GM19025 (cell line): ENCODE results near the gene HMGCR.

Experiments used
- ATAC-seq: cut with Tn5 transposase; IDR thresholded peaks from one replicate; pipeline ENCODE4 v1.9.1; 2021; ENCODE audit warnings: mild to moderate bottlenecking, low read depth, moderate library complexity; ENCODE audit not compliant: unreplicated experiment

HMGCR gene

GRCh38 chr5:75374394-75374814 lies 37.4 kb downstream of the HMGCR start:
- ATAC-seq: no peak

DNA sequence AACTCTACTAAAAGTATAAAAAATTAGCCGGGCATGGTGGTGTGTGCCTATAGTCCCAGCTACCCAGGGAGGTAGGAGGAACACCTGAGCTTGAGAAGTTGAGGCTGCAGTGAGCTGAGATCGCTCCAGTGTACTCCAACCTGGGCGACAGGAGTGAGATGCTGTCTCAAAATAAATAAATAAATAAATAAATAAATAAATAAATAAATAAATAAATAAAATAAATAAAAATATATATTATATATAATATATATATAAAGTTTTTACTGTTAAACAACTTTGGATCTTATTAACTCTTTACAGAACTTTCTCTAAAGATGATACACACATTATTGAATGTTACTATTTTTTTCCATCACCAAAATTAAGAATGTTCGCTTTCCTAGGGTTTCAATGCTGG lies 38.4 kb downstream of the HMGCR start:
- no peak for ATAC-seq

DNA sequence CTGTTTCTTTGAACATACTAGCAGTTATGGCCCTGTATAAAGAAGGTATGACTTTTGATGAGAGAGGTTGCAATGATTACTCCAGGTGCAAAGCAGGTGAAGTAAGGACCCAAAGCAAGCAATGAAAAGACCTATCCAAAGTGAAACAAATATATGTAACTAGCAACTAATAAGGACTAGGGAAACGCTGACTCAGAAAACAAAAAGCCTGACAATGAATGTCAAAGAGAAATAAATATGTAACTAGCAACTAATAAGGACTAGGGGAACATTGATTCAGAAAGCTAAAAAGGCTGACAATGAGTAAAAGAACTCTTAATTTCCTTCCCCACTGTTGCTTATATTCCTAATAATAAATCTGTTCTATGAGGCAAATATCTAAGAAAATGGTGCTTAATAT lies 43.1 kb downstream of the HMGCR start:
- no peak for ATAC-seq

DNA sequence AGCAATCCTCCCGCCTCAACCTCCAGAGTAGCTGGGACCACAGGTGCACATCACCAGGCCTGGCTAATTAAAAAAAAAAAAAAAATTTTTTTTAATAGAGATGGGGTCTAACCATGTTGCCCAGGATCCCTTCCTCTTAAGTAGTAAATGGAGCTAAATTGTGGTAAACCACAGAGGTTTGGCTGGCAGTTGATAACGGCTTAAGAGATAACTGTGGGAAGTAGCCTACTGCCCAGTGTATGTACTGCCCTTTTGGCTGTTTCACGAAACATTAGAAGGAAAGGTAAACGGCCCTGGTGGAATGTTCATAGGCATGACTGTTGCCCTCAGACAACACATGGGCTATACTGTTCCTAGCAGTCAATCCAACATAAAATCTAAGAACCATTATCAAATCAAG lies 44.4 kb downstream of the HMGCR start:
- no peak for ATAC-seq

DNA sequence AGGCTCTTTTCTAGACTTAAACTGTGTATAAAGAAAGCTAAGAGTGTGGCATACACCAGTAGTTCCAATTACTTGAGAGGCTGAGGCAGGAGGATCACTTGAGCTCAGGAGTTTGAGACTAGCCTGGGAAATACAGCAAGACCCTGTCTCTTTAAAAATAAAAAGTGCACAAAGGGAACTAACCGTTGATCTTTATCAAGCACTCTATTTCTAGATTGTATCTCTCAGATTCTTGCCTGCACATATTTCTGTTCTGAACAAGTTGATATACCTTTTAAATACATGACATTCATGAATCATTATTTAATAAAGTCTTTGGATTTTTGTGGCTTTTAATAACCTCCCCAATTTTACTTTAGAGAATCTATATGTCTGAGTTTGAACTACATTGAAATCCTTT lies 47.2 kb downstream of the HMGCR start:
- no peak for ATAC-seq

DNA sequence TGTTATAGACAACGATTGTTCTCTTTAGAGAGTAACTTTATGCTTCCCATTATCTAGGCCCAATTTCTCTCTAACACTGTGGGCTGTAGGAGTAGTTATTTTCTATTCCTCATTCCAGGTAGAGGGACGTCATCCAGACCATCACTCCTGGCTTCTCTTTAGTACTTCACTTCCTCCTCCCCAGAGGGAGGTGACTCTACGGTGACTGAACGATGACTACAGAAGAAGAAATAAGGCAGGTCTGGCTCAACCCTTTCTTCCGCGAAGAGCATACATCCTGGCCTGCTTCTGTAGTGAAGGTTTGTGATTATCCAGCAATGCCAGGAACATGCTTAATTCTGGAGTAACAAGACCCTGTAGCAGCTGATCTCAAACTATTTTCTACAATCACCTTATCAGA lies 50.8 kb downstream of the HMGCR start:
- no peak for ATAC-seq

DNA sequence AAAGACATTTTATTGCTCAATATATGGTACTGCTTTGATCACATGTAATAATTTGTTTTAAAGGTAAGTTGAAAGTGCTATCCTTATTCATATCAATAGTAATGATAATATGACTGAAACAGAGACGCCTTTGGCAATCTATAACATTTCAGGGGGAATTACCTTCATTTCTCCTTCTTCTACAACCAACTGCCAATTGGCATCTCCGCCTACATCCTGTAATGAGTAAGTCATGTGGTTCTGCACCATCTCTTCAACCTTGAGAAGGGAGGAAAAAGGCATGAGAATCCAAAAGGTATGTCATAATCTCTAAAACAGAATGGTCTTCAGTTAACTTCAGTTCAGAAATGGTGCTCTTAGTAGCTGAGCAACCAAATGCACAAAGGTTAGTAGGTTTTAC lies 52.4 kb downstream of the HMGCR start:
- ATAC-seq: no peak

DNA sequence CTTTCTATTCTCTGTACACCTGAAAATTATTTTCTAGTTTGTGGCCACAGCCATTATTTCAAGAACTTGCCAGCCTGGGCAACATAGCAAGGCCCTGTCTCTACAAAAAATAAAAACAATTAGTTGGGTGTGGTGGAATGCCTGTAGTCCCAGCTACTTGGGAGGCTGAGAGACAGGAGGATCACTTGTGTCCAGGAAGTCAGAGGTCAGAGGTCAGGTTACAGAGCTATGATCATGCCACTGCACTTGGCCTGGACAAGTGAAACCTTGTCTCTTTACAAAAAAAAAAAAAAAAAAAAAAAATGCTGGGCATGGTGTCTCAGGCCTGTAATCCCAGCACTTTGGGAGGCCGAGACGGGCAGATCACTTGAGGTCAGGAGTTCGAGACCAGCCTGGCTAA lies 58.3 kb downstream of the HMGCR start:
- no peak for ATAC-seq

GRCh38 chr5:75405296-75405695 lies 68.3 kb downstream of the HMGCR start:
- no peak for ATAC-seq
